HG02571 (cell line): ENCODE results near the gene WHRN.

Experiments
- ATAC-seq: cut with Tn5 transposase; IDR thresholded peaks from one replicate; pipeline ENCODE4 v1.9.1; 2021; ENCODE audit warnings: mild to moderate bottlenecking, moderate library complexity; ENCODE audit not compliant: unreplicated experiment

Gene WHRN

GRCh38 chr9:114451707-114452031 is 53.6 kb downstream of the WHRN start:
- ATAC-seq = no peak

- ATAC-seq = no peak
Observed at GRCh38 chr9:114450833-114451706, 54.2 kb downstream of the WHRN start.

- no peak for ATAC-seq
Observed at GRCh38 chr9:114450181-114450580, 55.1 kb downstream of the WHRN start.

GRCh38 chr9:114449236-114449635 is 56.0 kb downstream of the WHRN start:
- ATAC-seq = no peak

- ATAC-seq = no peak
Observed at GRCh38 chr9:114448706-114449105, 56.6 kb downstream of the WHRN start.

- ATAC-seq = no peak
Observed at GRCh38 chr9:114446672-114447450, 58.4 kb downstream of the WHRN start.

- no peak for ATAC-seq
Observed at GRCh38 chr9:114446036-114446435, 59.2 kb downstream of the WHRN start.

GRCh38 chr9:114445616-114446015 is 59.7 kb downstream of the WHRN start:
- ATAC-seq = no peak

GRCh38 chr9:114442022-114442421 is 63.3 kb downstream of the WHRN start:
- no peak for ATAC-seq

GRCh38 chr9:114437401-114437893 is 67.8 kb downstream of the WHRN start:
- no peak for ATAC-seq

GRCh38 chr9:114434878-114435311 is 70.4 kb downstream of the WHRN start:
- ATAC-seq = no peak

GRCh38 chr9:114433720-114434255 is 71.5 kb downstream of the WHRN start:
- ATAC-seq = no peak

- ATAC-seq = no peak
Observed at GRCh38 chr9:114433086-114433485, 72.2 kb downstream of the WHRN start.

GRCh38 chr9:114432323-114433067 is 72.8 kb downstream of the WHRN start:
- no peak for ATAC-seq

- ATAC-seq = no peak
Observed at GRCh38 chr9:114431770-114432169, 73.5 kb downstream of the WHRN start.

GRCh38 chr9:114431003-114431402 is 74.3 kb downstream of the WHRN start:
- no peak for ATAC-seq

GRCh38 chr9:114430457-114430856 is 74.8 kb downstream of the WHRN start:
- ATAC-seq = no peak

GRCh38 chr9:114429488-114429887 is 75.8 kb downstream of the WHRN start:
- no peak for ATAC-seq

GRCh38 chr9:114428466-114428865 is 76.8 kb downstream of the WHRN start:
- no peak for ATAC-seq

- no peak for ATAC-seq
Observed at GRCh38 chr9:114427644-114428043, 77.6 kb downstream of the WHRN start.
